Loucy (cell line): ENCODE results near the gene SLC22A1.

Experiments used
- H2AFZ ChIP-seq: fragments of 200-600 bp; sonication (generic); 2 replicates; pipeline ENCODE4 v1.6.0; 2016; ENCODE audit warnings: antibody characterized with exemption, mild to moderate bottlenecking, low read length, moderate library complexity
- H3F3A ChIP-seq: fragments of 200-600 bp; 2 replicates; pipeline ENCODE4 v1.6.0; 2016; ENCODE audit warnings: antibody characterized with exemption, low read depth, mild to moderate bottlenecking
- H3K27me3 ChIP-seq: fragments of 200-600 bp; sonication (generic); 2 replicates; pipeline ENCODE4 v1.6.1; 2014; ENCODE audit warnings: low read length, mild to moderate bottlenecking; ENCODE audit not compliant: insufficient read depth, poor library complexity, severe bottlenecking
- H3K36me3 ChIP-seq: fragments of 200-600 bp; sonication (generic); 2 replicates; pipeline ENCODE4 v1.6.1; 2016; ENCODE audit warnings: low read length; ENCODE audit not compliant: insufficient read depth
- H3K4me1 ChIP-seq: fragments of 200-600 bp; sonication (generic); 2 replicates; pipeline ENCODE4 v1.5.1; 2014; ENCODE audit warnings: low read length, mild to moderate bottlenecking; ENCODE audit not compliant: insufficient read depth, poor library complexity, severe bottlenecking
- H3K4me2 ChIP-seq: fragments of 200-600 bp; sonication (generic); 2 replicates; pipeline ENCODE4 v1.6.0; 2014; ENCODE audit warnings: antibody characterized with exemption, low read length, low read depth, mild to moderate bottlenecking; ENCODE audit not compliant: poor library complexity, severe bottlenecking
- H3K4me3 ChIP-seq: fragments of 200-600 bp; sonication (generic); 2 replicates; pipeline ENCODE4 v1.5.1; 2014; ENCODE audit warnings: low read length, mild to moderate bottlenecking, mixed read lengths; ENCODE audit not compliant: poor library complexity, severe bottlenecking
- H3K79me2 ChIP-seq: fragments of 200-600 bp; sonication (generic); 2 replicates; pipeline ENCODE4 v1.6.1; 2014; ENCODE audit warnings: low read length; ENCODE audit not compliant: insufficient read depth
- H3K9ac ChIP-seq: fragments of 200-600 bp; sonication (generic); 2 replicates; pipeline ENCODE4 v1.6.0; 2014; ENCODE audit warnings: mild to moderate bottlenecking, low read depth, low read length, moderate library complexity; ENCODE audit not compliant: poor library complexity, severe bottlenecking
- H3K9me2 ChIP-seq: fragments of 200-600 bp; sonication (generic); replicated peaks from 2 replicates; pipeline ENCODE4 v1.6.1; 2016; ENCODE audit warnings: low read depth, low read length, mixed read lengths
- H3K9me3 ChIP-seq: fragments of 200-600 bp; sonication (generic); 2 replicates; pipeline ENCODE4 v1.6.1; 2014; ENCODE audit warnings: mild to moderate bottlenecking, antibody characterized with exemption, low read length, low read depth; ENCODE audit not compliant: insufficient read depth
- H4K20me1 ChIP-seq: fragments of 200-600 bp; sonication (generic); 2 replicates; pipeline ENCODE4 v1.6.0; 2014; ENCODE audit warnings: antibody characterized with exemption, low read length, mild to moderate bottlenecking; ENCODE audit not compliant: insufficient read depth, poor library complexity, severe bottlenecking
- EZH2phosphoT487 ChIP-seq: fragments of 200-600 bp; IDR thresholded peaks from 2 replicates; pipeline ENCODE4 v1.6.1; 2018; ENCODE audit warnings: antibody characterized with exemption, mild to moderate bottlenecking, moderate library complexity, borderline replicate concordance
- TF ChIP-seq, protein P1 (sequence below): fragments of 200-600 bp; sonication (generic); conservative IDR thresholded peaks from 2 replicates; pipeline ENCODE4 v1.5.1; 2014; ENCODE audit warnings: mild to moderate bottlenecking, antibody characterized with exemption, low read length

SLC22A1 gene

DNA sequence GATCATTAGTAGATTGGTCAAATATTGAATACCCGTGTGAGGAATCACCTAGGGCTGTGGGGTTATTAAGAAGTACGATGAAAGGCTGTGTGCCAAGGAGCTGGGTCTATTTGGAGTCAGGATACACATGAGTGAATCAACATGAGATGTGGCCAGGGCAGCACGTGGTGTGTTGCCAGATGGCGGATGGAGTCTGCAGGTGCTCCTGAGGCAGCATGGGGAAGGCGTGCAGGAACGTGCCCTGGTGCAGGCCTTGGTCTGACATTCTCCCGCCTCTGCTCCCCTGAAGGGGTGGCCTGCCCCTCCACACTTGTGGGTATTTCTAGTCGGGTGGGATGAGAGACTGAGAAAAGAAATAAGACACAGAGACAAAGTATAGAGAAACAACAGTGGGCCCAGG, 39.0 kb upstream of the SLC22A1 start:
- no peaks in the 10 kb centered on the region for H3F3A ChIP-seq
- no peaks in the 10 kb centered on the region for H3K79me2 ChIP-seq
- H2AFZ ChIP-seq = no peak overlapping the region
- no peaks in the 10 kb centered on the region for H3K9me3 ChIP-seq
- no peak overlapping the region for H3K4me3 ChIP-seq
- no peak for TF ChIP-seq EZH2phosphoT487
- TF ChIP-seq, protein P1, sequence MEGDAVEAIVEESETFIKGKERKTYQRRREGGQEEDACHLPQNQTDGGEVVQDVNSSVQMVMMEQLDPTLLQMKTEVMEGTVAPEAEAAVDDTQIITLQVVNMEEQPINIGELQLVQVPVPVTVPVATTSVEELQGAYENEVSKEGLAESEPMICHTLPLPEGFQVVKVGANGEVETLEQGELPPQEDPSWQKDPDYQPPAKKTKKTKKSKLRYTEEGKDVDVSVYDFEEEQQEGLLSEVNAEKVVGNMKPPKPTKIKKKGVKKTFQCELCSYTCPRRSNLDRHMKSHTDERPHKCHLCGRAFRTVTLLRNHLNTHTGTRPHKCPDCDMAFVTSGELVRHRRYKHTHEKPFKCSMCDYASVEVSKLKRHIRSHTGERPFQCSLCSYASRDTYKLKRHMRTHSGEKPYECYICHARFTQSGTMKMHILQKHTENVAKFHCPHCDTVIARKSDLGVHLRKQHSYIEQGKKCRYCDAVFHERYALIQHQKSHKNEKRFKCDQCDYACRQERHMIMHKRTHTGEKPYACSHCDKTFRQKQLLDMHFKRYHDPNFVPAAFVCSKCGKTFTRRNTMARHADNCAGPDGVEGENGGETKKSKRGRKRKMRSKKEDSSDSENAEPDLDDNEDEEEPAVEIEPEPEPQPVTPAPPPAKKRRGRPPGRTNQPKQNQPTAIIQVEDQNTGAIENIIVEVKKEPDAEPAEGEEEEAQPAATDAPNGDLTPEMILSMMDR = no peak
- H3K9me2 ChIP-seq = no peaks in the 10 kb centered on the region
- H3K4me2 ChIP-seq = no peak overlapping the region
- H3K4me1 ChIP-seq = no peaks in the 10 kb centered on the region
- no peaks in the 10 kb centered on the region for H4K20me1 ChIP-seq
- no peak overlapping the region for H3K9ac ChIP-seq
- no peaks in the 10 kb centered on the region for H3K27me3 ChIP-seq
- H3K36me3 ChIP-seq = peaks cover 39% of the 10 kb centered on the region; the same call in 1 of the 2 replicates

DNA sequence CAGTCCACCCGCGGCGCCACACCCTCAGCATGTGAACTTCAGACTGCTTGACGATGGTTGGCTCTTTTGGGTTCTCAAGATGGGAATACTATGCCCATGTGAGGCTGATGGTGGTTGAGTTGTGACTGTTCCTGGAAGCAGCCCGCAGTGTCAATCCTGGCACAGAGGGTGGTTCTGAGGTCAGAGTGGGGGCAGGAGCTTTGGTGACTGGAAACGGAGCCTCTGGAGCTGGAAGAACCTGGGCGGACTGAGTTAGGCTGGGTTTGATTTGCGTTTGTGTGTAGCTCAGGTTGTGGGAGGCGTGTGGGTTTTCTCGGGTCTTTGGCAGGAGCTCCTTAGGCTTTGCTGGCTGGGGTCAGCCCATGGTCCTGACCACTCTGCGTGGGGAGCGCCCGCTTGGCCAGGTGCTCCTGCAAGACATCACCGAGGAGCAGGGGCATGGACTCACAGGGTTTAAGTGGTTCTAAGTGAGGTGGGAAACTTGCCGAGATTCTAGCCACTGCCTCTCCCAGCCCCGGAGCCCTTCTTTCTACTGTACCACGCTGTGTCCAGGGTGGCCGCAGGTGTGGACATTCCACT, 37.3 kb upstream of the SLC22A1 start:
- Histone ChIP-seq H2AFZ (no peak overlapping the region), H3K36me3 (peaks cover 43% of the 10 kb centered on the region; the same call in 1 of the 2 replicates), H3K4me1 (no peaks in the 10 kb centered on the region), H4K20me1 (no peaks in the 10 kb centered on the region), H3K79me2 (no peaks in the 10 kb centered on the region), H3K4me3 (no peak overlapping the region), H3K27me3 (no peaks in the 10 kb centered on the region), H3K4me2 (no peak overlapping the region), H3K9me3 (no peaks in the 10 kb centered on the region), H3K9ac (no peak overlapping the region), H3F3A (no peaks in the 10 kb centered on the region), H3K9me2 (no peaks in the 10 kb centered on the region)
- TF ChIP-seq, protein P1 = no peak
- TF ChIP-seq EZH2phosphoT487 = no peak

DNA sequence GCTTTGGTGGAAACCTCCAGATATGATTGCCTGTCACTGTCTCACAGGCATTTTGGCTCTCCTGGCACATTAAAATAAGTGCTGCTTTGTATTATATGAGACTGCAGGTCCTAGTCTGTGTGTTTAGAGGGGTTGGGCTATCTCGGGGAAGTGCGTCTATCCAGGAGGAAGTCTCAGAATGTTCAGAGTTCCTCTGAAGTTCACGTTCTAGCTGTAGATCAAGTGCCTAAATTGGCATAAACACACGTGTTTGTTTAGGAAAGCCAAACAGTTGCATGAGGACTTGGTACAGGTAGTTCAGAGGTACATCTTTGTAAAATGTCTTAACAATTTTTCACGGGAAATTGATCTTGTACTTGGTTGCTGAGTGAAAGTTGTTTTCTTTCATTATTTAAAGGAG, 36.4 kb upstream of the SLC22A1 start:
- Histone ChIP-seq H3K79me2 (no peaks in the 10 kb centered on the region), H3K36me3 (peaks cover 40% of the 10 kb centered on the region; the same call in 1 of the 2 replicates), H3K9me2 (no peaks in the 10 kb centered on the region), H3K9me3 (no peaks in the 10 kb centered on the region), H3K9ac (no peak overlapping the region), H3K27me3 (no peaks in the 10 kb centered on the region), H3F3A (no peaks in the 10 kb centered on the region), H3K4me2 (no peak overlapping the region), H3K4me1 (no peaks in the 10 kb centered on the region), H3K4me3 (no peak overlapping the region), H4K20me1 (no peaks in the 10 kb centered on the region), H2AFZ (no peak overlapping the region)
- TF ChIP-seq, protein P1 = no peak
- no peak for TF ChIP-seq EZH2phosphoT487
